Thyroid gland (tissue), 4 donors: ENCODE measurements around the gene PDE10A.
"Not testable (repeated sequence)": the region's sequence is repeated elsewhere in the genome, so short reads cannot be mapped to it uniquely, and the experiment has no call there.

Source experiments
- CTCF ChIP-seq, 6 experiments: fragments of 200-600 bp in 3 of 6; fragments of 450-650 bp in 3 of 6; sonication (generic) in 3 of 6; IDR thresholded peaks; one replicate each; pipeline ENCODE4 v1.5.1; 2016 to 2019; ENCODE audit warnings: antibody characterized with exemption in 6 of 6, mild to moderate bottlenecking in 2 of 6, inconsistent platforms in 1 of 6, moderate library complexity in 1 of 6
- POLR2A ChIP-seq, 2 donors: fragments of 450-650 bp; IDR thresholded peaks; one replicate each; pipeline ENCODE4 v1.6.1; 2017; ENCODE audit warnings: antibody characterized with exemption in 2 of 2, mild to moderate bottlenecking in 2 of 2, moderate library complexity in 1 of 2

GRCh38 chr6:165463499-165463898 is 199.5 kb downstream of the PDE10A start:
- not testable (repeated sequence) for TF ChIP-seq CTCF, POLR2A (IDR thresholded peaks at IDR 0.05)
